Measurements from ENCODE around the gene ASB3.
A peak's percentile ranks its signal among the peaks of the same experiment; 100 is the strongest.

ASB3 gene

DNA sequence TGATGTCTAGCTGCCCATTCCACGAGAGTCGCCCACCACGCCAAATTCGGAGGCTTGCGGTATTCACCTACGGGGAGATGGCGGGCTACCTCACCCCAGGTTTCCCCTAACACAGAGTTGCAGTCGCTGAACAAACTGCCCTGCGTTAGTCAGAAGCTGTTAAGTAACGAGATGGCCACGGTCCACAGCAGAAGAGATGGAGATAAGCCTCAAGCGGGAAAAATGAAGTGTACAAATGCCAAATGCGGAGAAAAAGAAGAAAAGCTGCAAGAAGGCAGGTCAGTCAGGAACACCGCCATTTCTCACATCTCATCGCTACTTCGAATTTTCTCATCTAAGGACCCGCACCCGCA is 425 bp downstream of the ASB3 start:
- peaks cover 9% of the 10 kb centered on the region for H3K4me1 ChIP-seq
- H3K4me3 ChIP-seq (ENCODE audit: low read depth, low read length) = peak overlapping the region; percentile 90
- peak overlapping the region; percentile 38 for H3K9ac ChIP-seq
- H3K79me2 ChIP-seq = peaks cover 59% of the 10 kb centered on the region
- H3K27ac ChIP-seq = peak overlapping the region; percentile 77
- H3K36me3 ChIP-seq (ENCODE audit: control insufficient read depth, insufficient read depth, low read length) = no peaks in the 10 kb centered on the region
- peak overlapping the region; percentile 88 for H2AFZ ChIP-seq
- H3K9me3 ChIP-seq (ENCODE audit: control insufficient read depth, low read length) = no peaks in the 10 kb centered on the region
- TF ChIP-seq CTCF (IDR thresholded peaks at IDR 0.05) = no peak
- no peaks in the 10 kb centered on the region for H3K27me3 ChIP-seq (ENCODE audit: control insufficient read depth, insufficient read depth, low read length)
- H3K4me2 ChIP-seq (ENCODE audit: low read length) = peak overlapping the region; percentile 99

GRCh38 chr2:53785366-53785765 is 1.4 kb downstream of the ASB3 start:
- Histone ChIP-seq H3K27ac (no peak overlapping the region), H3K9me3 (ENCODE audit: control insufficient read depth, low read length) (no peaks in the 10 kb centered on the region), H3K4me3 (ENCODE audit: low read depth, low read length) (peak overlapping the region; percentile 90), H3K79me2 (peaks cover 61% of the 10 kb centered on the region), H3K4me2 (ENCODE audit: low read length) (peak overlapping the region; percentile 99), H3K4me1 (peaks cover 9% of the 10 kb centered on the region), H3K36me3 (ENCODE audit: control insufficient read depth, insufficient read depth, low read length) (no peaks in the 10 kb centered on the region), H3K27me3 (ENCODE audit: control insufficient read depth, insufficient read depth, low read length) (no peaks in the 10 kb centered on the region), H2AFZ (peak overlapping the region; percentile 88), H3K9ac (no peak overlapping the region)
- no peak for TF ChIP-seq CTCF (IDR thresholded peaks at IDR 0.05)

GRCh38 chr2:53784436-53784835 is 2.3 kb downstream of the ASB3 start:
- H3K9me3 ChIP-seq (ENCODE audit: control insufficient read depth, low read length) = no peaks in the 10 kb centered on the region
- no peaks in the 10 kb centered on the region for H3K36me3 ChIP-seq (ENCODE audit: control insufficient read depth, insufficient read depth, low read length)
- no peak overlapping the region for H3K9ac ChIP-seq
- no peaks in the 10 kb centered on the region for H3K27me3 ChIP-seq (ENCODE audit: control insufficient read depth, insufficient read depth, low read length)
- no peak overlapping the region for H3K4me2 ChIP-seq (ENCODE audit: low read length)
- H3K79me2 ChIP-seq = peaks cover 60% of the 10 kb centered on the region
- H3K27ac ChIP-seq = no peak overlapping the region
- no peak for TF ChIP-seq CTCF (IDR thresholded peaks at IDR 0.05)
- peaks cover 9% of the 10 kb centered on the region for H3K4me1 ChIP-seq
- H2AFZ ChIP-seq = no peak overlapping the region
- H3K4me3 ChIP-seq (ENCODE audit: low read depth, low read length) = no peak overlapping the region

GRCh38 chr2:53782676-53783075 is 4.1 kb downstream of the ASB3 start:
- H3K27ac ChIP-seq = no peak overlapping the region
- no peaks in the 10 kb centered on the region for H3K9me3 ChIP-seq (ENCODE audit: control insufficient read depth, low read length)
- no peak overlapping the region for H3K4me3 ChIP-seq (ENCODE audit: low read depth, low read length)
- peaks cover 61% of the 10 kb centered on the region for H3K79me2 ChIP-seq
- no peaks in the 10 kb centered on the region for H3K27me3 ChIP-seq (ENCODE audit: control insufficient read depth, insufficient read depth, low read length)
- H3K4me1 ChIP-seq = peaks cover 5% of the 10 kb centered on the region
- TF ChIP-seq CTCF (IDR thresholded peaks at IDR 0.05) = no peak
- H3K4me2 ChIP-seq (ENCODE audit: low read length) = no peak overlapping the region
- no peak overlapping the region for H2AFZ ChIP-seq
- H3K9ac ChIP-seq = no peak overlapping the region
- H3K36me3 ChIP-seq (ENCODE audit: control insufficient read depth, insufficient read depth, low read length) = no peaks in the 10 kb centered on the region

DNA sequence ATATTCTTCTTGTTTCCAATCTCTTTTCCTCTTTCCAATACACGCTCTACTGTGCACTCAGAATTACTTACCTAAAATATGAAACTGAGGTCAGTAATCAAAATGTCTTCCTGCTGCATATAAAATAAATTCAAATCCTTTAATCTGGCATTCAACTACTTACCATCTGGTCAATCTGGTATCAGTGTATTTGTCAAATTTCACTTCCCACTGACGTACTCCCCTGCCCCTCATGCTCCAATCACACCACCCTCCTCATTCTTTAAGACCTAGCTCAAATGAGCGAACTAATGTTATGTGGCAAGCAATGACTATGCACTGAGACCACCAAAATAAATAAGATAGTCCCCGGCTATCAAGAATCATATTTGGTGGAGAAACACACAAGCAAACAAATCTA is 6.7 kb downstream of the ASB3 start:
- Histone ChIP-seq H3K79me2 (peaks cover 51% of the 10 kb centered on the region), H3K36me3 (ENCODE audit: control insufficient read depth, insufficient read depth, low read length) (no peaks in the 10 kb centered on the region), H3K27me3 (ENCODE audit: control insufficient read depth, insufficient read depth, low read length) (no peaks in the 10 kb centered on the region), H3K9ac (no peak overlapping the region), H3K4me3 (ENCODE audit: low read depth, low read length) (no peak overlapping the region), H3K9me3 (ENCODE audit: control insufficient read depth, low read length) (no peaks in the 10 kb centered on the region), H3K27ac (no peak overlapping the region), H3K4me2 (ENCODE audit: low read length) (no peak overlapping the region), H2AFZ (no peak overlapping the region), H3K4me1 (peaks cover 2% of the 10 kb centered on the region)
- no peak for TF ChIP-seq CTCF (IDR thresholded peaks at IDR 0.05)

Data from parathyroid adenoma (tissue), 2 donors.